Fibroblast of skin of left biceps (primary cell): ENCODE measurements around the gene RRAS2.
"Not testable (repeated sequence)": the region's sequence is repeated elsewhere in the genome, so short reads cannot be mapped to it uniquely, and the experiment has no call there.

Source experiments
- DNase-seq, 2 experiments: peaks; one replicate each; pipeline ENCODE4 v3.0.0-alpha.2; 2013; ENCODE audit warnings: low read depth in 2 of 2

Gene RRAS2

DNA sequence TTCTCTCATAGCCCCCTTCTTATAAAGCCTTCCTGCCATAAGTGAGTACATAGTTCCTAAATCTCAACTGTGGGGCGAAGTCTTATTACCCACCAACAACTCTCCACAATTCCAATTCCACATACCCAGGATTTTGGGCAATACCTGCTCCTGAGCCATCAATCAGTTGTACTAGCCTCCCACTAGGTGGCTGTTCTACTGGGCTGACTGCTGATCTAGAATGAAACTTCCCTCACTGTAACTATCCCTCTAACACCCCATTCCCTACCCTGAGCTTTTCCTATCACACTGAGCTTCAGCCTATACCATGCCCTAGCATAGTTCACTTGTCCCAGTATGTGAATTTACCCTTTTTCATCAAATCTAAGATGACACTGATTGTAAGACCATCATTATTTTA is 52.5 kb downstream of the RRAS2 start:
- no peak for DNase-seq

DNA sequence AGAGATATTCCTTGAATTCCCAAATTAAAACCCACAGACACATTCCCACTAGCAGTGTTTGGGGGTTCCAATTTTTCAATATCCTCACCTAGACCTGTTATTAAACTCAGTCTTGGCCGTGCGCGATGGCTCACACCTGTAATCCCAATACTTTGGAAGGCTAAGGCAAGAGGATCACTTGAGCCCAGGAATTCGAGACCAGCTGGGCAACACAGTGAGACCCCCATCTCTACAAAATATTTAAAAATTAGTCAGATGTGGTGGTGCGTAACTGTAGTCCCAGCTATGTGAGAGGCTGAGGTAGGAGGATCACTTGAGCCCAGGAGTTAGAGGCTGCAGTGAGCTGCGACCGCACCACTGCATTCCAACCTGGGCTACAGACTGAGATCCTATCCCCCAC is 53.3 kb downstream of the RRAS2 start:
- DNase-seq: no peak

DNA sequence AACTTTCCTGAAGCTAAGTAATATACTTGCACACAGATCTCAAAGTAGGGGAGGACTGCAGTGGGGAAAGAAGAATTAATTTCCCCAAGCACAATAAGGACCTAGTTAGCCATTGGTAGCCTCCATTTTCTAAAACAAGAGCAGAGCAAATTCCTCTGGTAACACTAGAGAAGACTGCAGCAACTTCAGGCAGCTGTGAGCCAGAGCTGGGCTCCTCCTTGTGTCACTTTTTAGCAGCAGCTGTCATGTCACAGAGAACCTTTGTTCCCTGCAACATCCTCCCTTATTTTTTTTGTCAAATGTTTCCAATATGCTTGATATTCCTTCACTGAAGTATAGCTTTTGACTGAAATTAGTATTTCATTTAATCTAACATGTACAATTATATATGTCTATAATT is 54.4 kb downstream of the RRAS2 start:
- DNase-seq: no peak

DNA sequence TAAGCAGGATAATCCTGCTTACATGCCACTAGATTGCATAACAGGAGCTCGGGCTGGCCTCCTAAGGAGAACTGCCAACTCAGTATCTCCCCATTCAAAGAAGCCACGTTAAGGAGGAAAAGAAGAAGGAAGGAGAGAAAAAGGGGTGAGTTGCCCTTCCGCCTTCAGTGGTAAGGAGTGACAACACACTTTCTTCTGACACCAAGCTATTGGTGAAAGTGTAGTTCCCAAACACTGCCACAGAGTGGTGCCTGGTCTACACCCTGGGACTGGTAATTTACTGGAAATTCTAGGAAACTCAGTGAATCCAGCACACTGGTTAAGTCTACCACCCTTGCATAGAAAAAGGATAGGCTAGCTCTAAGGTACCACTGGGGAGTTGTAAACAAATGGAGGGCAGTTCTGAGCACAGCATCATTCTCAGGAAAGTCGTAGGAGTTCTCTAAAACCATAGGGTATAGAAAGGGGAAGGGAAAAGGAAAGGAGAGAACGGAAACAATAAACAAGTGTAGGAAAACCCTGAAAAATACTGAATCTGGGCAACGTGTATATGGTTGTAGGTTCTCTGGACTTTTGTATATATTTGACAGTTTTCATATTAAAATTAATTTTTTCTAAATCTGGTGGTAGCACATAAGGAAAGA is 58.2 kb downstream of the RRAS2 start:
- DNase-seq: peak in 1 of 2 experiments; percentile 36

DNA sequence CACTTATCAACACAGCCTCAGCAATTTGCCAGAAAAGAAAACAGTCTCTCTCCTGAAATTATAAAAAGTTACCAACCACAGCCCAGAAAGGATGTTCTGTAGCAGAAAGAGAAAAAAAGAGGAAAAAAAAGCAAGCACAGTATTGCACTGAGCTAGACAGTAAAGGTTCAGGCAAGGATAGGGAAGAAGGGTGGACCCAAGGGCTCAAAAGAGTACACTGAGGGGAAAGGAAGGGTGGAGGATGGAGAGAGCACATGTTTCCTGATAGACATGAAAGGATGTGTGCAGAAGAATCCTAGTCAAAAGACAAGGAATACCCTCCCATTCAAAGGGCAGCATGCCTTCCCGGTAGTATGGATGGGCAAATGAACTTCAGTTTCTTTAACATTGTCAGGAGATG is 59.1 kb downstream of the RRAS2 start:
- DNase-seq: no peak

DNA sequence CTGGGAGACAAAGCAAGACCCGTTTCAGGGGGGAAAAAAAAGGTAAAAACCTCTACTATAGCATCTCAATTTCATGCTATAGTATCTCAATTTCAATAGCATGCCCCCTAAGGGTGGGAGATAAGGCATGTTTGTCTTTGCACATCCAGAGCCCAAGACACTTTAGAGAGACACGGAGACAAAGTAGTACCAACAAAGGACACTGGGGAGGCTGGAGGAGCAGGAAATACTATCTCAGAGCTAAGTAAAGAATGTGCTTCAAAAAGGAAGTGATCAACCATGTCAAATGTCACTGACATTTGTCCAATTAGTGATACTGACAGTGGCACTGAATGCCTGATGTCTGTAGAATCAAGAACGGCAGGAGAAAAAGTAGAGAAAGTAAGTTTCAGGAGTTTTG is 68.6 kb downstream of the RRAS2 start:
- no peak for DNase-seq

DNA sequence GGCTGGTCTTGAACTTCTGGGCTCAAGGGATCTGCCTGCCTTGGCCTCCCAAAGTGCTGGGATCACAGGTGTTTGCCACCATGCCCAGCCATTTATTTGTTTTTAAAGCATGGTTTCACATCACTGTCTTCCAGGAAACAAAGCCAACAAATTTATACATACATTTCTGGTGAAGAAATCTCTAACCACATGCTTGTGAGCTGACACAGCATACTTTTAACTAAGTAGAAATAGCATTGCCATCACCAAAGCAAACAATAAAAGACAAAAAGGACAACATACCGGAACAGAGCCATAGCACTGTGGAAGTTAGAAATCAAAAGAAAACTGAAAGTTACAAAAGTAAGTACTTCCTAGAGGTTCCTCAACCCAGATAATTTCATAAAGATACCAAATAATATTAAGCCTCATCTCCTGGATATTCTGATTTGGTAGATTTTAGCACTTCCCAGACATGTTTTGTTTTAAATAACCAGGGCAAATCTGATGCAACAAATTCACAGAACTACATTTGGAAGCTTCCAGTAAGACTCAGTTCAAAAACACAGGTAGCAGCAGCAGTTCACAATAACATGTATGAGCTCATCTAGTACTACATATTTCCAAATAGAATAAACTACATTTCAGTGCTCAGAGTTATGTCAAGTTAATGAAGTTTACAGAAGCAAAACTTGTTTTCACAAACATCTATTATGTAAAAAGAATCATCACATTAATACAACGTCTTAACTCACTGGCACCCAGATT is 70.6 kb downstream of the RRAS2 start:
- DNase-seq: peak; percentile 42 to 56

DNA sequence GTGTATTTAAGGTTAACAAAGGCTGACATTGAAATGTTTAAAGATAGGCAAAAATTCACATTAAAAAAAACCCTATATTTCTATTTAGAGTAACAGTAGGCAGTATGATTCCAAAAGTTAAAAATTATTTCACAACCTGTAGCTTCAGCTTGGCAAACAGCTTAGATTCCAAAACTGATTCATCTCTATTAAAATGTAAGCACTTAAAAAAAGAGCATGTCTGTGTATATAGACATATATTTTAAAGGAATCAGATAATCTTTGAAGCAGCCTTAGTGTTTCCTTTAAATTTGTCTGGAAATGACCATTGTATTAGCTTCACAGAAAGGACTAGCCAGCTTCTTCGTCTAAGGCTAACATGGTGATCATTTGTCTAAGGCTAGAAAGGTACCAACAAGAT is 80.1 kb downstream of the RRAS2 start:
- not testable (repeated sequence) for DNase-seq

DNA sequence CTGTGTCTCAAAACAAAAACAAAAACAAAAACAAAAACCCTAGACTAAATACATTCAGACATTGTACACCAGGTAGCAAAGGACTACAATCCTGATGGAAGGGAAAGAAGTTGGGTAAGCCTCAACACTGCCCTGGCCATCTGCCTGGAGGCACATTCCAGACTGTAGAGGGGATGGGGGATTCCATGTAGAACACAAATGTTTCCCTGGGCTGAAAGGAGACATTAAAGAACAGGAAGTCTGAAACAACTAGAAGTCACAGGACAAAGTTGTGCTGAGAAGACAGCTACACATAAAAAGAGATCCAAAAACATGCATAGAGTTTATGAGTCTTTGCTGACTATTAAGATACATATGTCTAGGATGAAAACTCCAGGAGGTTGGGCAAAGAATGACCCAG is 83.9 kb downstream of the RRAS2 start:
- DNase-seq: peak; percentile 29 to 30

DNA sequence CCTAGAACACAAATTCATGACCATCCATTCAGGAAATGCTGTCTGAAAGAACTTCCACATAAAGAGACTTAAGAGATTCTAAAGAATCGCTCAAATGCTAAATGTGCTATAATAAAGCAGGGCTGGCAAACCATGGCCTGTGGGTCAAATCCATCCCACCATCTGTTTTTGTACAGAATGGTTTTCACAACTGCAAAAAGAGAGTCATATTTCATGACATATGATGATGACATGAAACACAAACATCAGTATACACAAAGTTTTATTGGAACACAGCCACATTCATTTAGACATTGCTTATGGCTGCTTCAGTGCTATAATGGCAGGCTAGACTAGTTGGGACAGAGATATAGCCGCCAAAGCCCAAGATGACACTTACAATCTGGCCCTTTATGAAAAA is 85.1 kb downstream of the RRAS2 start:
- no peak for DNase-seq

DNA sequence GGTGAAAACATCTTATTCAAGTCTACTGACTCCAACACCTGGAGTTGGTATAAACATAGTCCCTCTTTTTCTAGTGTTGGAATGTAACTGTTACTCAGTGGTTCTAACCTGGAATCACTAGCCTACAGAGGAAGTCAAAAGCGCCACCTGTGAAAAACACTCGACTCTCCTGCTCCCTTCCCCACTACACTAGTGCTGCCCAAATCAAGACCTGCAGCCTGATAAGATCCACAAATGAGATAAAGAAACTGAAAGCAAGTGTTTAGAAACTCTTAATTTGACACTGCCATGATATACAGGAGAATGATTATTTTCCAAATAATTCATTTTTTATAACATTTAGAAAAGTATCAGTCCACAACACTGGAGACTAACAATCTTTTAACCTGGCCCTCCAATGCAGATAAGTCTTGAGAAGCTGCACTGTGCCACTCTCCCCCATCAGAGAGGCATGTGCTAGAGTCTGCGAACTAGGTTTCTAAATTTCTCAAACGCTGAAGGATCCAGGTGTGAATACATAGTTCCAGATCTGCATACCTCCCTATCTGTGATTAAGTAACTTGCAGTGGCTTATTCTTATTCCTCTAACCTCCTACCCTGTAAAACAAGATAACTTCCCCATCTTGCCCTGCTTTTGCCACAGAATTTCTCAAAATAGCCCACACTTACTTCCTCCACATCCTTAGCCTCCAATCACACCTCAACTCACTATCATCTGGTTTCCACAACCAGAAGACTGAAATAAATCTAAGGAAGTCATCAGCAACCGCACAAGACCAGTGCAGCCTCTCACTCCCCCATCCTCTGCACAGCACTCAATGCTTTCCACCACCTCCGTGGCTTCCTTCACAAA is 88.1 kb downstream of the RRAS2 start:
- no peak for DNase-seq

DNA sequence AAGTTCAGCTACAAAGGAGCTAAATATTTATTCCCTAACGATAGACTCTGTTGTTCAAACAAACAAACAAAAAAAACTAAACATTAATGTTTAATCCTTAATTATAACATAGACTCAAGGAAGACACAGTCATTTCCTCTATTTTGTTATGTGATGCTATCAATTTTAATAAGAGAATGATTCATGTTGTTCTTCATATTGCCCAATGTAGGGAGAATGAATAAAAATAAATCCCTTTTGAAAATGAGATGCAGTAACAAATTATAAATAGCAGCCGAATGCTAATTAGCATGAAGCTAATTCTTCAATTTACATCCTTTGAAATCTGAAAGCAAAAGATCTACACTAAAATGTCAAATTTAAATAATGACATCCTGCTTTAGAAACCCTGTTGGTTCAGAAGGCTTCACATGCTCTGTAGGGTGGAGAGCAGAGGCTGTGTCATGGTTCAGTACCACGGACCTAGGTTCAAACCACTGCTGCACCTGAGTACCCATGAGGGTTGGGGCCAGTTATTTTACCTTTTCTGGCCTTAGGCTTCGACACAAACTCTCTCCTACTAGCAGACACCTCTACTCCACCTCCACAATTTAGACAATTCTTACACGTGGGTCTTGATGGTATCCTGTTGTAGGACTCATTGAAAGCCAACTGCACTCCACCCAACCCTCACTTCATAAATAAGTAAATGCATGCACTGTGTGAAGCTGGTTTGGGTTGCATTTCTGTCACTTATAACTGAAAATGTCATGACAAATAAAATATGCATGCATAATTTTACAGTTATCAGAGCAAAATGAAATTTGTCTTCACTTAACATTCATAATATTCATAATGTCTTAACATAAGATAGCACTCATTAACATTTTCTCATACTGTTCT is 89.0 kb downstream of the RRAS2 start:
- no peak for DNase-seq

DNA sequence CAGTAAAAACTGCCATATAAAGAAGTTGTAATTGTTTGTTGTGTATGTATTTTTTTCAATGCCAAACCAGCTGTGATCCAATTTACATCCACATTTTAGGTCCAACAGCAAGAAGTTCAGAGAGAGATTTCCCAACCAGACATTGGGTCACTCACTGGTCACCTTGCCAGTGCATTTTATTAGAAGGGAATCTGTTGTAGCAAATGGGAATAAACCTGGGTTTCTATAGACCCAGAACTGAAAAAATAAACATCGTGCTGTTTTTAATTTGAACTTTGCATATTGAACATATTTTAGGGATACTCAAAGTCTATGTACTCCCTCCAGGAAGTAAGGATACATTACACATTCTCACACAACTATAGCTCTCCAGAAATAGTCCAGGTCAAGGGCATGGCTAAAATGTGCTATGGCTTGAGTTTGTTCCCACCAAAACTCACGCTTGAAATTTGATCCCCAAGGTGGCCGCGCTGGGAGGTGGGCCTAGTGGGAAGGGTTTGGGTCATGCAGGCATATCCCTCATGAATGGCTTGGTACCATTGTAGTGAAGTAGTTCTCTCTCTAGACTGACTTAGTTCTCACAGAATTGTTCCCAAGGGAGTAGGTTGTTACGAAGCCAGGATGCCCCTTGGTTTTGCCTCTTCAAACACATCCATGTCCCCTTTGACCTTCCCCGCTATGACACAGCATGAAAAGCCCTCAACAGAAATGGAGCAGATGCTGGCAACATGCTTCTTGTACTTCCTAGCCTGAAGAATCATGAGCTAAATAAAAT is 90.9 kb downstream of the RRAS2 start:
- no peak for DNase-seq

DNA sequence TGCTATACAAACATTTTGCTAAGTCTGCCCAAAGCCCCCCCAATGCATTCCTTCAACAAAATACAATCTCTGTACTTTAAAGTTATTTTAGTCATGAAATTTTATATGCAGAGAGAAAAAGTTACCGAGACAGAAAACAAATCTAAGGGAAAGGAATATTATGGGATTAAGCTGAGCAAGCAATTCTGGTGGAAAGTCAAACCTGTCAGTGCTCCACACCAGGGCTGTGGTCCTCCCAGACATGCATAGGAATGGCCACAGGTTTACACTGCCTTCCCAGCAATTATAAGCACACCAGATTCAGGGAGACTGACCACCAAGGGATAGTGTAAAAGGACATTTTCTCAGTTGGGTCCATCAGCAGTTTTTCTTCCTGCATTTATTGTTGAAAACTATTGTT is 92.4 kb downstream of the RRAS2 start:
- DNase-seq: no peak

DNA sequence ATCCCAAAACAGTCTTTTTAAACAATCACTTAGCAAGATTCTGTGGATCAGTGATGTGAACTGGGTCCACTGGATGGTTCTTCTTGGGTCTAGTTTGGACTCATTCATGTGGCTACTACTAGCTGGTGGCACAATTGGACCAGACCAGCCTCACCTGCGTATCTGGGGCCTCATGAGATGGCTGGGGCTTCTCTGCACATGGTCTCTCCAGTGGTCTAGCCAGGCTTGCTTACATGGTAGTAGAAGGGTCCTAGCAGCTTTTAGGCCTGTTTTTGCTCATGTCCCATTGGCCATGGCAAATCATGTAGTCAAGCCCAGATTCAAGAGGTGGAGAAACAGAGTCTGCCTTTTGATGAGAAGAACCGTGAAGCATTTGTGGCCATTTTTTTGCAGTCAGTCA is 94.0 kb downstream of the RRAS2 start:
- DNase-seq: no peak

DNA sequence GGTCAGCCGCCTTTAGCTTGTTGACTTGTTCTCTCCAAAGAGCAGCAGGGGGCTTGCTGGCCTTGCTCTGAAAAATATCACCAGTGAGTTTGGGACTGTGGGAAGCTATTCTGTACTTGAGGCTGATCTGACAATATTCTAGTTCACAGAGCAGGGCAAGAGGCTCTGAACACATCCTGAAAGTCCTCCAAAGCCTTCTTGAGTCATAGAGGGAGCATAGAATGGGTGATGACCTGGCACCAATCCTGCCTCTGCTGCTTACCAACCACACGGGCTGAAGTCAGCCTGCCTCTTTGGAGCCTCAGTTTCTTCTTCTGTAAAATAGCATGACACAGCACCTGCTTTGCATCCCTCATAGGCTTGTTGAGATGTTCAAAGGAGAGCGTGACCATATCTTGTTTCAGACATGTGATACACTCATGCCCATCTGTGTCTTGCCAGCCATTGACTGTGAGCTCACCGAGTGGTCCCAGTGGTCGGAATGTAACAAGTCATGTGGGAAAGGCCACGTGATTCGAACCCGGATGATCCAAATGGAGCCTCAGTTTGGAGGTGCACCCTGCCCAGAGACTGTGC is 96.6 kb downstream of the RRAS2 start:
- no peak for DNase-seq

DNA sequence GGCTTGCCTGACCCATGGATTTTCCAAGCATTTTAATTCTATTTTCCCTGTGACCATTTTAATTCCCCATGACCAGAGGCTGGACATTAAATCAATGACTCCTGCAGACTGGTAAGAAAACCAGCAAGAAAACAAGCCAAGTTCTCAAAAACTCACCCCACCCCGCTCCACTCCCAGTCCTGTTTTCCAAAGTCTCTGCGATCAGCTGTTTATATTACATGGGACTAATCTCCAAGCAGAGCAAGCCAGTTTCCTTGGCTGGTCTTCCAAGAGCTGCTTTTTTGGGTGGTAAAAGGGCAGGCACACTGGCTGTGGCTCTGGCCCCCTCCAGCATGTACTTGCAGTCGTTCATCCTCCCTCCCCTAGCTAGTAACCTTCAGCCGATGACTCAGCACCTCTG is 97.9 kb downstream of the RRAS2 start:
- DNase-seq: no peak

DNA sequence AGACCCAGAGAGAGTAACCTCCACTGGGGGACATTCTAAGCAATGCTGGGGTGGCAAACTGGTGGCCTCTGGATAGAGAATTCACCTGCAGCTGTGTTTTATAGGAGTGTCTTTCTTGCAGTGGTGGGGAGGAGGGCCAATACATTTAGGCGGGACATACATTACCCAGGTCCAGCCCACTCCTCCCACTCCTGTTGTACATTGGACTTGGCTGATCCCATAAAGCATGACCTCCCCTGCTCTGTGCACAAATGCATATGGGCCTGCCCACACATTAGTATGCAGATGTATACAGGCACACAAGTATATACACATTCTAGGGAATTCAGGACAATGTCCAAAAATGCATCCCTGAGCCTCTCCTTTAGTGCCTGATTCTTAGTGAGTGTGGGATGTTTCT is 99.1 kb downstream of the RRAS2 start:
- no peak for DNase-seq

DNA sequence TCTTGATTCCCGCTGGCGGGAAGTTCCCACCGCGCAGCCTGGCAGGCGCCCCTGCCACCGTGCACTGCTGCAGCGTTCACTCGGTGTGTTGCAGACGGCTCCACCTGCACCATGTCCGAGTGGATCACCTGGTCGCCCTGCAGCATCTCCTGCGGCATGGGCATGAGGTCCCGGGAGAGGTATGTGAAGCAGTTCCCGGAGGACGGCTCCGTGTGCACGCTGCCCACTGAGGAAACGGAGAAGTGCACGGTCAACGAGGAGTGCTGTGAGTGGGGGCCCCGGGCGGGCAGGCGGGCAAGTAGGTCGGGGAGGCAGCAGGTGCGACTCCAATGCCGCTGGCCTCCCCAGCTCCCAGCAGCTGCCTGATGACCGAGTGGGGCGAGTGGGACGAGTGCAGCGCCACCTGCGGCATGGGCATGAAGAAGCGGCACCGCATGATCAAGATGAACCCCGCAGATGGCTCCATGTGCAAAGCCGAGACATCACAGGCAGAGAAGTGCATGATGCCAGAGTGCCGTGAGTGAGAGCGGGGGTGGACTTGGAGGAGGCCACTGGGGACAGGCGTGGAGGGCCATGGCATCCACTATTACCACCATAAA is 99.7 kb downstream of the RRAS2 start:
- no peak for DNase-seq

DNA sequence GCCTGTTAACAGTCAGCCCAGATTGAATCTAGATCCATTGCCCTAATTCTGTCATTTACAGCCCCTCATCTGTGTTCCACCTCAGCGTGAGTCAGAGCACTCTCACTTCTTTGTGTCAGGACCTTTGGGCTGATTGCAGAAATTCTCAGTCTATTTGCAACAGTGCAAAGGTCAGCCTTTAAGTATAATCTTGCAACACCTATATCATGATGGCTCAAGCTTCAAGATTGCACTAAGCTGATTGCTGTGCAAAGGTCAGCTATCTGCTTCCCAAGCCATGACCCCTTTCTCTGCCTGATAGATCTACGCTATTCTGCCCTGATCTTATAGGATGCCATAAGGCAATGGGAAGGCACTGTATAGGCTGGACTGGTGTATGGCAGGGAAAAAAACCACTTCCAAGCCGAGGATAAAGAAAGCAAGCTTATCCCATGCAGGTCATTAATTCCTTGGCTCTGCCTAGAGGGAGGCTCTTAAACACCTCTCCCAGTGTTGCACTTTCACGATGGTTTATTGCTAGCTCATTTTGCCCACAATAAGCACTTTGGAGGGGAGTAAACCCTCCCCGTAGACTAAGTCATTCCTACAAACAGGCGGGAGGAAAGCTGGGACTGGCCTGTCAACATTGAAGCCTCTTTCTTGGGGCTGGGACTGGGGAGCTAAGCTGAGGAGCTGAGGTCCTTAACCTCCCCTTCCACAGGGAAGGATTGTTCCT is 100.6 kb downstream of the RRAS2 start:
- DNase-seq: no peak
